SK-N-SH (cell line): Measurements from ENCODE around the gene IZUMO4. TPM values are rescaled to one million over a fixed set of nuclear protein-coding genes. Genes with fewer than 3 reads are reported as not detected.

Experiments
- CTCF ChIA-PET: fragments of 300-600, 350-600 bp; formaldehyde crosslinking; extraction: SDS; loops from one replicate; lab custom pipeline; 2021; lab: Yijun Ruan, JAX
- POLR2A ChIA-PET: fragments of 350-600 bp; sonication (Branson Sonifier 250); formaldehyde crosslinking; extraction: SDS; loops from one replicate; lab custom pipeline; 2020; ENCODE audit warnings: antibody characterized with exemption, inconsistent platforms; lab: Yijun Ruan, JAX
- DNase-seq: peaks from one replicate; pipeline ENCODE4 v3.0.0; 2012
- H2AFZ ChIP-seq: fragments of 200-600 bp; sonication (generic); 2 replicates; pipeline ENCODE4 v1.8.1; 2016; ENCODE audit warnings: antibody characterized with exemption, mild to moderate bottlenecking, low read depth
- H3F3A ChIP-seq: fragments of 200-600 bp; sonication (generic); replicated peaks from 2 replicates; pipeline ENCODE3; 2016; ENCODE audit warnings: antibody characterized with exemption, mild to moderate bottlenecking; ENCODE audit not compliant: insufficient read depth
- H3K27ac ChIP-seq, 2 experiments: fragments of 200-500 bp in 1 of 2; fragments of 200-600 bp in 1 of 2; sonication (Bioruptor generic) in 1 of 2; sonication (generic), shearing (Covaris generic) in 1 of 2; 2 replicates each; pipeline versions ENCODE4 v1.5.1 to v1.6.1; 2014 to 2016; ENCODE audit warnings: low read depth in 2 of 2, inconsistent platforms in 1 of 2, low read length in 1 of 2, mild to moderate bottlenecking in 1 of 2, mixed read lengths in 1 of 2
- H3K27me3 ChIP-seq: fragments of 200-600 bp; sonication (generic), shearing (Covaris generic); 2 replicates; pipeline ENCODE4 v1.6.1; 2016; ENCODE audit warnings: mixed run types; ENCODE audit not compliant: insufficient read depth
- H3K36me3 ChIP-seq, 2 experiments: fragments of 200-500 bp in 1 of 2; fragments of 200-600 bp in 1 of 2; sonication (Bioruptor generic) in 1 of 2; sonication (generic) in 1 of 2; replicated peaks in 1 of 2; 2 replicates each; pipeline versions ENCODE3 to v1.5.1; 2014 to 2016; ENCODE audit warnings: low read length in 1 of 2, mild to moderate bottlenecking in 1 of 2; ENCODE audit not compliant: insufficient read depth in 2 of 2, control insufficient read depth in 1 of 2
- H3K4me1 ChIP-seq, 2 experiments: fragments of 200-500 bp in 1 of 2; fragments of 200-600 bp in 1 of 2; sonication (Bioruptor generic) in 1 of 2; sonication (generic), shearing (Covaris generic) in 1 of 2; 2 replicates each; pipeline versions ENCODE4 v1.5.1 to v1.6.1; 2014 to 2016; ENCODE audit warnings: low read depth in 1 of 2, low read length in 1 of 2, mixed run types in 1 of 2; ENCODE audit not compliant: insufficient read depth in 2 of 2, control insufficient read depth in 1 of 2
- H3K4me2 ChIP-seq: fragments of 200-600 bp; sonication (generic), shearing (Covaris generic); 2 replicates; pipeline ENCODE4 v1.6.1; 2017; ENCODE audit warnings: mixed run types
- H3K4me3 ChIP-seq, 2 experiments: fragments of 200-500 bp in 1 of 2; fragments of 200-600 bp in 1 of 2; sonication (Bioruptor generic) in 1 of 2; sonication (generic), shearing (Covaris generic) in 1 of 2; 2 replicates each; pipeline versions ENCODE4 v1.5.1 to v1.8.1; 2014 to 2016; ENCODE audit warnings: low read depth in 2 of 2, inconsistent platforms in 1 of 2, low read length in 1 of 2, mild to moderate bottlenecking in 1 of 2, mixed read lengths in 1 of 2, moderate library complexity in 1 of 2
- H3K79me2 ChIP-seq: fragments of 200-600 bp; sonication (generic); 2 replicates; pipeline ENCODE4 v1.8.1; 2017; ENCODE audit warnings: mild to moderate bottlenecking; ENCODE audit not compliant: insufficient read depth
- H3K9ac ChIP-seq: fragments of 200-600 bp; sonication (generic); 2 replicates; pipeline ENCODE4 v1.6.1; 2017; ENCODE audit warnings: mixed run types
- H3K9me2 ChIP-seq: fragments of 200-600 bp; sonication (generic); 2 replicates; pipeline ENCODE4 v1.6.1; 2017; ENCODE audit warnings: mixed run types
- H3K9me3 ChIP-seq: fragments of 200-600 bp; sonication (generic); 2 replicates; pipeline ENCODE4 v1.6.1; 2017; ENCODE audit warnings: mixed run types, mild to moderate bottlenecking, moderate library complexity
- H4K20me1 ChIP-seq: fragments of 200-600 bp; sonication (generic); 2 replicates; pipeline ENCODE4 v1.6.1; 2017; ENCODE audit warnings: mild to moderate bottlenecking, mixed run types; ENCODE audit not compliant: insufficient read depth
- CTCF ChIP-seq: fragments of 200-600 bp; sonication (generic); IDR thresholded peaks from 2 replicates; pipeline ENCODE4 v1.6.1; 2017; ENCODE audit warnings: antibody characterized with exemption, mild to moderate bottlenecking, moderate library complexity
- ELF1 ChIP-seq: IDR thresholded peaks from 2 replicates; pipeline ENCODE4 v1.4.0; 2012
- EP300 ChIP-seq, 2 experiments: IDR thresholded peaks; 2 replicates each; pipeline versions ENCODE4 v1.4.0 to v1.6.1; 2012; ENCODE audit warnings: borderline replicate concordance in 1 of 2, low read depth in 1 of 2, low read length in 1 of 2
- GABPA ChIP-seq: IDR thresholded peaks from 2 replicates; pipeline ENCODE4 v1.4.0; 2012; ENCODE audit warnings: low read depth, mild to moderate bottlenecking
- GATA2 ChIP-seq: sonication (generic); formaldehyde crosslinking; IDR thresholded peaks from 2 replicates; pipeline ENCODE4 v1.5.0; 2020; ENCODE audit warnings: mild to moderate bottlenecking, missing genetic modification reagents
- JUND ChIP-seq: IDR thresholded peaks from 2 replicates; pipeline ENCODE4 v1.4.0; 2012
- MEF2A ChIP-seq: IDR thresholded peaks from 2 replicates; pipeline ENCODE4 v1.4.0; 2012; ENCODE audit warnings: low read depth, borderline replicate concordance
- MXI1 ChIP-seq: IDR thresholded peaks from 2 replicates; pipeline ENCODE4 v1.6.1; 2012; ENCODE audit warnings: mild to moderate bottlenecking, low read depth, low read length, improper control_type of control experiment
- NFIC ChIP-seq: IDR thresholded peaks from 2 replicates; pipeline ENCODE4 v1.4.0; 2012; ENCODE audit warnings: borderline replicate concordance
- PBX3 ChIP-seq: IDR thresholded peaks from 2 replicates; pipeline ENCODE4; 2012
- POLR2AphosphoS5 ChIP-seq: IDR thresholded peaks from 2 replicates; pipeline ENCODE4 v1.6.1; 2012; ENCODE audit warnings: low read depth, low read length
- RAD21 ChIP-seq: IDR thresholded peaks from 2 replicates; pipeline ENCODE4 v1.6.1; 2012; ENCODE audit warnings: mild to moderate bottlenecking, low read length
- REST ChIP-seq: IDR thresholded peaks from 2 replicates; pipeline ENCODE4 v1.6.1; 2012; ENCODE audit warnings: mild to moderate bottlenecking, low read depth, low read length, moderate library complexity
- RXRA ChIP-seq: IDR thresholded peaks from 2 replicates; pipeline ENCODE4 v1.4.0; 2012; ENCODE audit warnings: low read depth, mild to moderate bottlenecking, borderline replicate concordance
- YY1 ChIP-seq: IDR thresholded peaks from 2 replicates; pipeline ENCODE4 v1.4.0; 2012; ENCODE audit warnings: low read depth, mild to moderate bottlenecking
- WGBS: methylation state at CpG from one replicate; pipeline ENCODE4 v1.1.6; 2017; ENCODE audit warnings: low lambda C conversion rate; 5-methylcytosine and 5-hydroxymethylcytosine counted together
- polyA plus RNA-seq, 3 experiments: library from polyadenylated mRNA; depleted of rRNA; stranded (reverse); fragments of >200 nt; gene quantifications; 2 replicates each; pipeline ENCODE4 v1.2.3, GENCODE V29; 2012
- TF ChIP-seq, protein P1 (sequence below): fragments of 150-350 bp; IDR thresholded peaks from 2 replicates; pipeline ENCODE4 v1.6.1; 2017; ENCODE audit warnings: antibody characterized with exemption, low read length, low read depth, borderline replicate concordance
- TF ChIP-seq, protein P2 (sequence below): IDR thresholded peaks from 2 replicates; pipeline ENCODE4 v1.4.0; 2012; ENCODE audit warnings: low read depth, borderline replicate concordance

IZUMO4 gene
- polyA plus RNA-seq, 1 of the 3 experiments (the other 2 are of a cell fraction), result 4.6 TPM

GRCh38 chr19:2089001-2089711, 7.6 kb upstream of the IZUMO4 start:
- Histone ChIP-seq H3K9me3 (no peaks in the 10 kb centered on the region), H4K20me1 (no peaks in the 10 kb centered on the region), H3F3A (peaks cover 5% of the 10 kb centered on the region), H3K4me2 (peak overlapping the region; percentile 59), H3K9me2 (no peaks in the 10 kb centered on the region), H3K4me3 (no peak overlapping the region), H3K27me3 (no peaks in the 10 kb centered on the region), H3K27ac (peak overlapping the region; percentile 51 to 65; a peak in 2 of 4 replicates), H3K9ac (no peak overlapping the region), H3K36me3 (peaks cover 0 to 12% of the 10 kb centered on the region in 2 experiments), H3K4me1 (peaks cover 17 to 25% of the 10 kb centered on the region in 2 experiments; a peak in 2 of 4 replicates), H2AFZ (no peak overlapping the region), H3K79me2 (peaks cover 81% of the 10 kb centered on the region)
- CTCF ChIA-PET, result interaction anchor here (0.7 to 1.5 kb wide), 4 partner anchors 16 to 70 kb away, joined by 3 to 4 read pairs (median 3); no protein-coding TSS in a partner anchor
- WGBS, result 92% methylated on average over 10 of the region's 16 CpGs
- TF ChIP-seq CTCF (no peak), RAD21 (no peak), YY1 (no peak), NFIC (no peak), MEF2A (no peak), PBX3 (no peak), EP300 (IDR thresholded peaks at IDR 0.05; ENCODE audit: borderline replicate concordance in 1 of 2, low read depth in 1 of 2, low read length in 1 of 2) (no peak), POLR2AphosphoS5 (no peak)
- TF ChIP-seq, protein P1, sequence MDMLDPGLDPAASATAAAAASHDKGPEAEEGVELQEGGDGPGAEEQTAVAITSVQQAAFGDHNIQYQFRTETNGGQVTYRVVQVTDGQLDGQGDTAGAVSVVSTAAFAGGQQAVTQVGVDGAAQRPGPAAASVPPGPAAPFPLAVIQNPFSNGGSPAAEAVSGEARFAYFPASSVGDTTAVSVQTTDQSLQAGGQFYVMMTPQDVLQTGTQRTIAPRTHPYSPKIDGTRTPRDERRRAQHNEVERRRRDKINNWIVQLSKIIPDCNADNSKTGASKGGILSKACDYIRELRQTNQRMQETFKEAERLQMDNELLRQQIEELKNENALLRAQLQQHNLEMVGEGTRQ, result no peak
- TF ChIP-seq, protein P2, sequence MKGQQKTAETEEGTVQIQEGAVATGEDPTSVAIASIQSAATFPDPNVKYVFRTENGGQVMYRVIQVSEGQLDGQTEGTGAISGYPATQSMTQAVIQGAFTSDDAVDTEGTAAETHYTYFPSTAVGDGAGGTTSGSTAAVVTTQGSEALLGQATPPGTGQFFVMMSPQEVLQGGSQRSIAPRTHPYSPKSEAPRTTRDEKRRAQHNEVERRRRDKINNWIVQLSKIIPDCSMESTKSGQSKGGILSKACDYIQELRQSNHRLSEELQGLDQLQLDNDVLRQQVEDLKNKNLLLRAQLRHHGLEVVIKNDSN, result no peak
- DNase-seq, result peak; percentile 67
- POLR2A ChIA-PET, result no interaction called here

- H3K36me3 ChIP-seq, result peaks cover 0 to 15% of the 10 kb centered on the region in 2 experiments
- WGBS, result 43% methylated on average over 2 of the region's 2 CpGs
- ChIA-PET POLR2A (no interaction called here), CTCF (interaction anchor here (1.1 to 1.2 kb wide), 2 partner anchors 20 to 70 kb away, joined by 3 read pairs; no protein-coding TSS in a partner anchor)
- H3K79me2 ChIP-seq, result peaks cover 86% of the 10 kb centered on the region
- H3K9me2 ChIP-seq, result no peaks in the 10 kb centered on the region
- peaks cover 3% of the 10 kb centered on the region for H3F3A ChIP-seq
- peaks cover 21 to 28% of the 10 kb centered on the region in 2 experiments; a peak in 2 of 4 replicates for H3K4me1 ChIP-seq
- H3K4me3 ChIP-seq, result peak overlapping the region in 1 of 2 experiments; percentile 6; a peak in 1 of 4 replicates
- no peak for DNase-seq
- peak overlapping the region; percentile 51 to 65; a peak in 3 of 4 replicates for H3K27ac ChIP-seq
- H3K9ac ChIP-seq, result no peak overlapping the region
- H4K20me1 ChIP-seq, result no peaks in the 10 kb centered on the region
- H3K27me3 ChIP-seq, result no peaks in the 10 kb centered on the region
- no peak overlapping the region for H2AFZ ChIP-seq
- H3K9me3 ChIP-seq, result no peaks in the 10 kb centered on the region
- peak overlapping the region; percentile 59 for H3K4me2 ChIP-seq
- TF ChIP-seq GABPA, result no peak
- no peak for TF ChIP-seq REST
- TF ChIP-seq GATA2 (CRISPR knock-in tag), result no peak; the same call in 1 of the 2 replicates
- TF ChIP-seq, protein P1, result no peak
- TF ChIP-seq MEF2A, result no peak
- TF ChIP-seq JUND, result no peak
- no peak for TF ChIP-seq ELF1
- TF ChIP-seq MXI1, result no peak
- TF ChIP-seq RXRA, result no peak
Measured at GRCh38 chr19:2089727-2090053, 7.0 kb upstream of the IZUMO4 start.
